ENCODE data around the gene TM9SF4. TPM values are rescaled to one million over a fixed set of nuclear protein-coding genes. Genes with fewer than 3 reads are reported as not detected.

Gene TM9SF4
- total RNA-seq, 1 experiment from 2014 or later = 54.4 TPM

- Histone ChIP-seq H3K4me3 (ENCODE audit: low read depth, low read length, poor library complexity, severe bottlenecking) (no peak overlapping the region), H3K9me3 (ENCODE audit: low read depth, low read length, poor library complexity, severe bottlenecking) (no peaks in the 10 kb centered on the region), H3K27me3 (replicated peaks; ENCODE audit: insufficient read depth, low read depth, low read length, poor library complexity) (no peaks in the 10 kb centered on the region), H3K4me1 (ENCODE audit: insufficient read depth, low read length, poor library complexity, severe bottlenecking) (peaks cover 18% of the 10 kb centered on the region), H3K27ac (ENCODE audit: low read depth, low read length, poor library complexity, severe bottlenecking) (no peak overlapping the region), H3K36me3 (ENCODE audit: insufficient read depth, low read length, poor library complexity, severe bottlenecking) (peaks cover 32% of the 10 kb centered on the region)
- ChIA-PET CTCF (no interaction called here), POLR2A (ENCODE audit: low non-redundant PET) (no interaction called here)
- DNase-seq (ENCODE audit: low spot score) = no peak
- intact Hi-C loops (cut with micrococcal nuclease; ENCODE audit: unreplicated experiment) = no loop called here
- TF ChIP-seq CTCF (conservative IDR thresholded peaks at IDR 0.05; ENCODE audit: low read depth, low read length) (no peak), EZH2 (IDR thresholded peaks at IDR 0.05; ENCODE audit: borderline replicate concordance, low read depth, low read length, poor library complexity, severe bottlenecking) (no peak)
- no TSS peak for BruUV-seq (replicated peaks)
These were observed 100.5 kb downstream of the TM9SF4 start for GRCh38 chr20:32209850-32210605.

GRCh38 chr20:32213870-32214269 lies 104.4 kb downstream of the TM9SF4 start:
- Histone ChIP-seq H3K27ac (ENCODE audit: low read depth, low read length, poor library complexity, severe bottlenecking) (no peak overlapping the region), H3K36me3 (ENCODE audit: insufficient read depth, low read length, poor library complexity, severe bottlenecking) (peaks cover 62% of the 10 kb centered on the region), H3K4me1 (ENCODE audit: insufficient read depth, low read length, poor library complexity, severe bottlenecking) (peaks cover 4% of the 10 kb centered on the region), H3K27me3 (replicated peaks; ENCODE audit: insufficient read depth, low read depth, low read length, poor library complexity) (no peaks in the 10 kb centered on the region), H3K4me3 (ENCODE audit: low read depth, low read length, poor library complexity, severe bottlenecking) (no peak overlapping the region), H3K9me3 (ENCODE audit: low read depth, low read length, poor library complexity, severe bottlenecking) (no peaks in the 10 kb centered on the region)
- CTCF ChIA-PET = no interaction called here
- POLR2A ChIA-PET (ENCODE audit: low non-redundant PET) = no interaction called here
- no TSS peak for BruUV-seq (replicated peaks)
- DNase-seq (ENCODE audit: low spot score) = no peak
- intact Hi-C loops (cut with micrococcal nuclease; ENCODE audit: unreplicated experiment) = no loop called here
- TF ChIP-seq CTCF (conservative IDR thresholded peaks at IDR 0.05; ENCODE audit: low read depth, low read length) (no peak), EZH2 (IDR thresholded peaks at IDR 0.05; ENCODE audit: borderline replicate concordance, low read depth, low read length, poor library complexity, severe bottlenecking) (no peak)

- BruUV-seq (replicated peaks) = no TSS peak
- no peaks in the 10 kb centered on the region for H3K9me3 ChIP-seq (ENCODE audit: low read depth, low read length, poor library complexity, severe bottlenecking)
- CTCF ChIA-PET = no interaction called here
- no peak overlapping the region for H3K4me3 ChIP-seq (ENCODE audit: low read depth, low read length, poor library complexity, severe bottlenecking)
- POLR2A ChIA-PET (ENCODE audit: low non-redundant PET) = no interaction called here
- peaks cover 59% of the 10 kb centered on the region for H3K36me3 ChIP-seq (ENCODE audit: insufficient read depth, low read length, poor library complexity, severe bottlenecking)
- H3K4me1 ChIP-seq (ENCODE audit: insufficient read depth, low read length, poor library complexity, severe bottlenecking) = no peaks in the 10 kb centered on the region
- no peak for DNase-seq (ENCODE audit: low spot score)
- H3K27ac ChIP-seq (ENCODE audit: low read depth, low read length, poor library complexity, severe bottlenecking) = no peak overlapping the region
- intact Hi-C loops (cut with micrococcal nuclease; ENCODE audit: unreplicated experiment) = no loop called here
- no peaks in the 10 kb centered on the region for H3K27me3 ChIP-seq (replicated peaks; ENCODE audit: insufficient read depth, low read depth, low read length, poor library complexity)
- no peak for TF ChIP-seq EZH2 (IDR thresholded peaks at IDR 0.05; ENCODE audit: borderline replicate concordance, low read depth, low read length, poor library complexity, severe bottlenecking)
These were observed 105.6 kb downstream of the TM9SF4 start for GRCh38 chr20:32215147-32215546.

- H3K4me3 ChIP-seq (ENCODE audit: low read depth, low read length, poor library complexity, severe bottlenecking) = no peak overlapping the region
- intact Hi-C loops (cut with micrococcal nuclease; ENCODE audit: unreplicated experiment) = no loop called here
- TF ChIP-seq CTCF (conservative IDR thresholded peaks at IDR 0.05; ENCODE audit: low read depth, low read length) (no peak), EZH2 (IDR thresholded peaks at IDR 0.05; ENCODE audit: borderline replicate concordance, low read depth, low read length, poor library complexity, severe bottlenecking) (no peak)
- H3K27ac ChIP-seq (ENCODE audit: low read depth, low read length, poor library complexity, severe bottlenecking) = no peak overlapping the region
- H3K27me3 ChIP-seq (replicated peaks; ENCODE audit: insufficient read depth, low read depth, low read length, poor library complexity) = no peaks in the 10 kb centered on the region
- no peaks in the 10 kb centered on the region for H3K9me3 ChIP-seq (ENCODE audit: low read depth, low read length, poor library complexity, severe bottlenecking)
- H3K36me3 ChIP-seq (ENCODE audit: insufficient read depth, low read length, poor library complexity, severe bottlenecking) = peaks cover 55% of the 10 kb centered on the region
- DNase-seq (ENCODE audit: low spot score) = no peak
- no peaks in the 10 kb centered on the region for H3K4me1 ChIP-seq (ENCODE audit: insufficient read depth, low read length, poor library complexity, severe bottlenecking)
- no TSS peak for BruUV-seq (replicated peaks)
- POLR2A ChIA-PET (ENCODE audit: low non-redundant PET) = no interaction called here
- CTCF ChIA-PET = no interaction called here
These were observed 106.2 kb downstream of the TM9SF4 start for GRCh38 chr20:32215729-32216128.

All from A673 (cell line).